K562 (cell line): ENCODE data around the gene PSMD13. TPM values are rescaled to one million over a fixed set of nuclear protein-coding genes. Genes with fewer than 3 reads are reported as not detected.
A peak's percentile ranks its signal among the peaks of the same experiment; 100 is the strongest.

Experiments used
- BCL6 ChIP-seq: fragments of 250-450 bp; sonication (Bioruptor Pico); IDR thresholded peaks from 2 replicates; pipeline ENCODE4 v1.4.0; 2020
- BHLHE40 ChIP-seq: IDR thresholded peaks from 2 replicates; pipeline ENCODE4 v1.6.1; 2011; ENCODE audit warnings: low read length, improper control_type of control experiment
- FOXA1 ChIP-seq: fragments of 450-650 bp; IDR thresholded peaks from 2 replicates; pipeline ENCODE4 v1.6.1; 2016; ENCODE audit warnings: mild to moderate bottlenecking, borderline replicate concordance
- FOXA3 ChIP-seq, 2 experiments: fragments of 450-650 bp in 1 of 2; sonication (generic) in 1 of 2; formaldehyde crosslinking; IDR thresholded peaks in 1 of 2; conservative IDR thresholded peaks in 1 of 2; 2 replicates each; pipeline versions ENCODE4 v1.4.0 to v1.8.0; 2020 to 2022; ENCODE audit warnings: mild to moderate bottlenecking in 2 of 2, missing genetic modification reagents in 1 of 2
- FOXJ3 ChIP-seq: sonication (generic); formaldehyde crosslinking; IDR thresholded peaks from 2 replicates; pipeline ENCODE4 v1.4.0; 2020; ENCODE audit warnings: mild to moderate bottlenecking, missing genetic modification reagents
- JUNB ChIP-seq: fragments of 450-650 bp; formaldehyde crosslinking; conservative IDR thresholded peaks from 2 replicates; pipeline ENCODE4 v1.4.0; 2020; ENCODE audit warnings: mild to moderate bottlenecking
- KLF6 ChIP-seq: fragments of 250-450 bp; sonication (Bioruptor Pico); IDR thresholded peaks from 2 replicates; pipeline ENCODE4 v1.4.0; 2020; ENCODE audit warnings: mild to moderate bottlenecking, moderate library complexity, borderline replicate concordance
- MNT ChIP-seq, 2 experiments: fragments of 450-650 bp; conservative IDR thresholded peaks; 2 replicates each; pipeline ENCODE4 v1.6.1; 2017; ENCODE audit warnings: mild to moderate bottlenecking in 2 of 2, moderate library complexity in 2 of 2
- NR1H2 ChIP-seq: sonication (generic); formaldehyde crosslinking; IDR thresholded peaks from 2 replicates; pipeline ENCODE4 v1.4.0; 2020; ENCODE audit warnings: mild to moderate bottlenecking, missing genetic modification reagents
- NUFIP1 ChIP-seq: fragments of 450-650 bp; IDR thresholded peaks from 2 replicates; pipeline ENCODE4 v1.6.1; 2018; ENCODE audit not compliant: partially characterized antibody
- PRMT5 ChIP-seq: sonication (generic); formaldehyde crosslinking; IDR thresholded peaks from 2 replicates; pipeline ENCODE4 v1.5.0; 2020; ENCODE audit warnings: missing genetic modification reagents
- RBM17 ChIP-seq: fragments of 200-400 bp; formaldehyde crosslinking; IDR thresholded peaks from 2 replicates; pipeline ENCODE4 v1.6.1; 2017; ENCODE audit warnings: low read depth, mild to moderate bottlenecking, low read length, borderline replicate concordance
- SRSF1 ChIP-seq: fragments of 200-400 bp; formaldehyde crosslinking; IDR thresholded peaks from 2 replicates; pipeline ENCODE4 v1.6.1; 2017; ENCODE audit warnings: mild to moderate bottlenecking, low read depth, low read length, moderate library complexity
- TSHZ1 ChIP-seq: fragments of 250-450 bp; sonication (Bioruptor Pico); IDR thresholded peaks from 2 replicates; pipeline ENCODE4 v1.4.0; 2020; ENCODE audit warnings: mild to moderate bottlenecking, moderate library complexity
- ZNF184 ChIP-seq: sonication (generic); formaldehyde crosslinking; IDR thresholded peaks from 2 replicates; pipeline ENCODE4 v1.5.0; 2020; ENCODE audit warnings: missing genetic modification reagents
- ZNF212 ChIP-seq: fragments of 450-650 bp; formaldehyde crosslinking; IDR thresholded peaks from 2 replicates; pipeline ENCODE4 v1.4.0; 2020; ENCODE audit warnings: mild to moderate bottlenecking
- ZNF583 ChIP-seq: fragments of 250-450 bp; sonication (Bioruptor Pico); IDR thresholded peaks from 2 replicates; pipeline ENCODE4 v1.4.0; 2020
- ZNF696 ChIP-seq: fragments of 250-450 bp; sonication (Bioruptor Pico); conservative IDR thresholded peaks from 2 replicates; pipeline ENCODE4 v1.4.0; 2020; ENCODE audit warnings: mild to moderate bottlenecking, moderate library complexity
- polyA plus RNA-seq, 8 experiments: library from polyadenylated mRNA; depleted of rRNA in 4 of 8; stranded (reverse) in 5 of 8; unstranded in 3 of 8; fragments of >200 nt; fragmentation: Nextera tagmentation in 2 of 8; fragmentation: Illumina TruSeq in 1 of 8; extraction: Ambion mirVana in 2 of 8; extraction: Trizol in 1 of 8; gene quantifications; 2 replicates each; pipeline versions ENCODE4 v1.2.1 to v1.2.3, GENCODE V29; 2011 to 2014; ENCODE audit warnings: inconsistent platforms in 1 of 8, missing spikeins in 1 of 8
- total RNA-seq, 7 experiments: library from RNA; depleted of rRNA in 6 of 7; stranded (reverse); fragments of >200 nt in 6 of 7; fragmentation: Illumina TruSeq in 2 of 7; extraction: Trizol in 2 of 7; gene quantifications; 2 replicates each; pipeline versions ENCODE4 v1.2.1 to v1.2.3, GENCODE V29; 2011 to 2021; ENCODE audit warnings: low replicate concordance in 1 of 7
- TF ChIP-seq, protein P1 (sequence below): fragments of 450-650 bp; IDR thresholded peaks from 2 replicates; pipeline ENCODE4 v1.6.1; 2016; ENCODE audit warnings: borderline replicate concordance

PSMD13 gene
- total and polyA plus RNA-seq, 9 of the 15 experiments (the other 6 are each of a cell fraction or from before 2014, with no cell fraction given), result 185 to 383 (median 267) TPM

GRCh38 chr11:287821-288477 lies 51.2 kb downstream of the PSMD13 start (continued):
- TF ChIP-seq ZNF184 (CRISPR knock-in tag) (no peak), FOXA1 (no peak), BHLHE40 (peak; percentile 43; the same call in 1 of the 2 replicates), FOXJ3 (CRISPR knock-in tag) (no peak), PRMT5 (CRISPR knock-in tag) (no peak), MNT (conservative IDR thresholded peaks at IDR 0.05) (peak in 1 of 2 experiments; percentile 61; a peak in 2 of 4 replicates), BCL6 (CRISPR knock-in tag) (no peak), TSHZ1 (CRISPR knock-in tag) (no peak), NR1H2 (CRISPR knock-in tag) (no peak), ZNF212 (no peak), FOXA3 (CRISPR knock-in tag; conservative IDR thresholded peaks at IDR 0.05 in 1 of 2, IDR thresholded peaks at IDR 0.05 in 1 of 2) (peak in 1 of 2 experiments; percentile 63; a peak in 1 of 4 replicates), SRSF1 (no peak), KLF6 (CRISPR knock-in tag) (no peak), NUFIP1 (no peak), JUNB (CRISPR knock-in tag) (no peak), RBM17 (no peak), ZNF696 (CRISPR knock-in tag) (no peak), ZNF583 (CRISPR knock-in tag) (no peak)
- TF ChIP-seq, protein P1, sequence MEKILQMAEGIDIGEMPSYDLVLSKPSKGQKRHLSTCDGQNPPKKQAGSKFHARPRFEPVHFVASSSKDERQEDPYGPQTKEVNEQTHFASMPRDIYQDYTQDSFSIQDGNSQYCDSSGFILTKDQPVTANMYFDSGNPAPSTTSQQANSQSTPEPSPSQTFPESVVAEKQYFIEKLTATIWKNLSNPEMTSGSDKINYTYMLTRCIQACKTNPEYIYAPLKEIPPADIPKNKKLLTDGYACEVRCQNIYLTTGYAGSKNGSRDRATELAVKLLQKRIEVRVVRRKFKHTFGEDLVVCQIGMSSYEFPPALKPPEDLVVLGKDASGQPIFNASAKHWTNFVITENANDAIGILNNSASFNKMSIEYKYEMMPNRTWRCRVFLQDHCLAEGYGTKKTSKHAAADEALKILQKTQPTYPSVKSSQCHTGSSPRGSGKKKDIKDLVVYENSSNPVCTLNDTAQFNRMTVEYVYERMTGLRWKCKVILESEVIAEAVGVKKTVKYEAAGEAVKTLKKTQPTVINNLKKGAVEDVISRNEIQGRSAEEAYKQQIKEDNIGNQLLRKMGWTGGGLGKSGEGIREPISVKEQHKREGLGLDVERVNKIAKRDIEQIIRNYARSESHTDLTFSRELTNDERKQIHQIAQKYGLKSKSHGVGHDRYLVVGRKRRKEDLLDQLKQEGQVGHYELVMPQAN, result peak; percentile 49; the same call in 1 of the 2 replicates
